HG02642 (cell line): Measurements from ENCODE around the gene JARID2.

Experiments
- ATAC-seq: cut with Tn5 transposase; IDR thresholded peaks from one replicate; pipeline ENCODE4 v1.9.1; 2021; ENCODE audit warnings: mild to moderate bottlenecking; ENCODE audit not compliant: unreplicated experiment, poor library complexity

The JARID2 gene

DNA sequence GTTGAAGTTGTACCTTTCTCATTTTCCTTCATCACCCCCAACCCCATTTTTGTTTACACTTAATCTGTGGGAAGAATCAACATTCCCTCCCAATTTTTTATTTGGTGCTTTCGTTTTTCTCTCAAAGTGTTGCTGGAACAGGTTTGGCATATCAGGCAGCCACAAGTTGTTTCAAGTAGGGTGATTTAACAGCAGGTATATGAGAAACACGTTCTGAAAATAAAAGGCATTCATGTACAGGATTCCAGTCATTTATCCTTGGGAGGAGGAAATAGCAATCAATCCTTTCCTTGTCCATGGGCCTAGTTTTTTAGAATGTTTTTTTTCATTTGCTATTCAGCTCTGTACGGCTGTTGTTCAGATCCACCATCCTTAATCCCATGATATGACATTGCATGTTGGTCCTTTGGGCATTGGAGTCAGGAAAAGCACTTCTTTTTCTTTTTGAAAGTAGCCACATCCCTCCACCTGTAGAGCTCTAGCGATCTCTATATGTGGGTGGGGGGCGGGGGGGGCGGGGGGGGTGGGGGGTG is 120.2 kb downstream of the JARID2 start:
- no peak for ATAC-seq

GRCh38 chr6:15366879-15367278 is 121.0 kb downstream of the JARID2 start:
- ATAC-seq = no peak

GRCh38 chr6:15368186-15368585 is 122.3 kb downstream of the JARID2 start:
- no peak for ATAC-seq

GRCh38 chr6:15368873-15369272 is 123.0 kb downstream of the JARID2 start:
- no peak for ATAC-seq

- ATAC-seq = no peak
Measured at GRCh38 chr6:15369838-15370237, 124.0 kb downstream of the JARID2 start.

- ATAC-seq = no peak
Measured at GRCh38 chr6:15370733-15371671, 125.1 kb downstream of the JARID2 start.

GRCh38 chr6:15372932-15373331 is 127.1 kb downstream of the JARID2 start:
- ATAC-seq = no peak

DNA sequence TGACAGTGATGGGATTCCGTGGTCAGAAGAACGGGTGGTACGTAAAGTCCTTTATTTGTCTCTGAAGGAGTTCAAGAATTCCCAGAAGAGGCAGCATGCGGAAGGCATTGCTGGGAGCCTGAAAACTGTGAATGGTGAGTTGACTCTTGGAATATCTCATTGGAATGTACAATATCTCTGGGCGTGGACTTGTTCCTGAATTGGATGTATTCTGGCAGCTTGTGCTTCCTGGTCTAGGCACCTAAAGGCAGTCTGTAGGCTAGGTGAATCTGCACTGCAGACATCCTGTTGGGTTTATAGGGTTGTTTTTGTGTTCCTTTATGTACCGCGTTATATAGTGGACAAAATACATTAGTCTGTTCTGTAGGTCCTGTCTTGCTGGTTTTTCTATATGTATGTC is 128.2 kb downstream of the JARID2 start:
- ATAC-seq = no peak

GRCh38 chr6:15375018-15375417 is 129.1 kb downstream of the JARID2 start:
- ATAC-seq = no peak

DNA sequence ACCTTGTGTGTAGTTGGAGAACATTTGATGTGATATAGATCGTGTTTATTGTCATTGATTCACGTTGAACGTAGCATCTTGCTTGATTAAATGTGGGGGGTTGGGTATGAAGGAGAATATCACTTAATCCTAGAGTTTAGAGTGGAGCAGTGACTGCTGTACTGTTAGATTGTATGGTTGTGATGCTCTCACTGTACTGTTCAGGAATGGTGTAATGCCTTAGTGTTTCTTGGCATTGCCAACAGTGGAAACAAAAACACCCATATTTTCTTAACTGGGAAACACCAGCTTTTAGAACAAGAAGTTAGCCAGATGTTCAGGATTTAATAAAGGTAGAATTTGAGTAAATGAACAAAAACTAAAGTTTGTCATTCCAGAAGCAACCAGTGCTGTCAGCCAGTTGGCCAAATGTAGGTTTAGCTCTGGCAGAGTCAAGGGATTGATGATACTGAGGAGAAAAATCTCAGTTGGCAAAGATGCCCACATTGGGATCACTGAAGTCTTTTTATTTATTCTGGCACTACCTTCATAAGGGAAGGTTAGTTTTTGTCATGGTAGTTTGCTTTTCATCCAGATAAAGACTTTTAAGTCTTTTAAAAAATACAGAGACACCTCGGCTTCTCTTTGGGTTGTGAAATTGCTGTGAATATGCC is 129.9 kb downstream of the JARID2 start:
- no peak for ATAC-seq

DNA sequence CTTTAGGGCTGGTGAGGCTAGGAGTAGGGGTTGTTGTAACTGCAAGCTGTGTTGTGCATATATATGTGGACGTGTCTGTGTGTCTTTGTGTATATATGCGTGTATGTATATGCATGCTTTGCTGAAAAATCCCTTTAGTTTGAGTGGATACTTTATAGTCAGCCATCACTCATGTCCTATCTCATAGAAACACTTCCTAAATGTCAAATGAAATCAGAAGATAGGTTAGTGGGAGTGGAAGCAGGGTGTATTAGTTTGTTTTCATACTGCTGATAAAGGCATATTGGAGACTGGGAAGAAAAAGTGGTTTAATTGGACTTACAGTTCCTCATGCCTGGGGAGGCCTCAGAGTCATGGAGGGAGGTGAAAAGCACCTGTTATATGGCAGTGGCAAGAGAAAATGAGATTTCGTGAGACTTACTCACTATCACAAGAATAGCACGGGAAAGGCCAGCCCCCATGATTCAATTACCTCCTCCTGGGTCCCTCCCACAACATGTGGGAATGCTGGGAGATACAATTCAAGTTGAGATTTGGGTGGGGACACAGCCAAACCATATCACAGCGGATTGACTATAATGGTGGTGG is 131.1 kb downstream of the JARID2 start:
- ATAC-seq = no peak

DNA sequence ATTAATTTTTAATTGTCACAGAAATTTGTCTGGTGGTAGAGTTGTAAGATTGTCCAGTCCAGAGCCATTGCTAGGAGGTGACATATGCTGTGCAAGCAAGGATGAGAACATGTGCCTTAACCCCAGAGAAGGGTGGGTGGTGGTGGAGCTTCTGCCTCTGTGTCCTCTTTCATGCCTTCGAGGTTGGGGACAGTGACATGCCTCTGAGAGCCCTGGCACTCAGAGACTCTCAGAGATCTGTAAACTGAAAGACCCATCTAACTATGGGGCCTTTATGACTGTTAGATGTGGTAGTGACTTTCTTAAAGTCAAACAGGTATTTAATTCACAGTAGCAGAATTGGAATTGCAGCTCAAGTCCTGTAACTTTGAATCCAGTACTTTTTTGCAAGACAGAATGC is 132.4 kb downstream of the JARID2 start:
- ATAC-seq = no peak

- no peak for ATAC-seq
Measured at GRCh38 chr6:15378866-15379265, 133.0 kb downstream of the JARID2 start.

- ATAC-seq = no peak
Measured at GRCh38 chr6:15380351-15380750, 134.5 kb downstream of the JARID2 start.

GRCh38 chr6:15382089-15382488 is 136.2 kb downstream of the JARID2 start:
- ATAC-seq = no peak

- no peak for ATAC-seq
Measured at GRCh38 chr6:15382712-15383111, 136.8 kb downstream of the JARID2 start.

GRCh38 chr6:15384901-15385300 is 139.0 kb downstream of the JARID2 start:
- ATAC-seq = peak; percentile 51

- ATAC-seq = no peak
Measured at GRCh38 chr6:15385521-15385920, 139.7 kb downstream of the JARID2 start.

- no peak for ATAC-seq
Measured at GRCh38 chr6:15386110-15386755, 140.4 kb downstream of the JARID2 start.

DNA sequence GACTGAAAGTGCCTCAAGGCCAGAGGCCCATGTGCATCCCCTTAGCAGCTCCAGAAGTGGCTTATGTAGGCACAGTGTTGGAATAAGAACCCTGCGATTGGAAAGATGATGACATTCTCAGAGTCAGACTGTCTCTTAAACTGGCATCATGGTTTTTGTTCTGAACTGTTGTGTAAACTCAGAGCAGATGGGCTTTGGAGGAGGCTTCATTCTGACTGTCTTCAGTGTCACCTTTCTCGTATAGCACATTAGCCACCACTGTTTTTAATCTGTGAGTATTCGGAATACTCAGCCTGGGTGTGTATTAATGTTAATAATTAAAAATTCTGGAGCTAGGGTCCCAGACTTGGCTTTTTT is 140.9 kb downstream of the JARID2 start:
- ATAC-seq = no peak

DNA sequence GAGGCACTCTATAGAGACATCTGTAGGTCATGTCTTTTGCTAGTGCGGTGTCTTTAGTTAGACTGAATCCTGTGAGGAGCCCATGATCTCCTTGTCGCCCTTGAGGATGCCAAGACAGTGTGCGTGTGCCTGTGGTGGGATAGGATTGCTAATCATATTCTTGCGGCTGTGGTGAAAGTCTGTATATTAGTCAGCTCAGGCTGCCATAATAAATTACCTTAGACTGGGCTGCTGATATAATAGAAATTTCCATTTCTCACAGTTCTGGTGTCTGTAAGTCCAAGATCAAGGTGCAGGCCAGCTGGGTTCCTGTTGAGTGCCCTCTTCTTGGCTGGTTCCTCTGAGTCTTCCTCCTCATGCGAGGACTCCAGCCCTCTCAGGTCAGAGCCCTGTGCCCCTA is 141.2 kb downstream of the JARID2 start:
- ATAC-seq = peak; percentile 44
